A549 (cell line): ENCODE data around the gene BIRC5. TPM values are rescaled to one million over a fixed set of nuclear protein-coding genes. Genes with fewer than 3 reads are reported as not detected.

Experiments
- ATAC-seq, 2 experiments: fragments of 200-7000 bp in 1 of 2; fragments of >200 bp in 1 of 2; cut with Nextera tagmentation in 1 of 2; cut with Tn5 transposase in 1 of 2; 3 replicates each; pipeline versions ENCODE4 v1.8.0 to v1.9.1; 2018 to 2020; ENCODE audit warnings: mild to moderate bottlenecking in 1 of 2, moderate library complexity in 1 of 2
- CTCF ChIA-PET: fragments of 300-600 bp; sonication (Branson Sonifier 250); formaldehyde crosslinking; extraction: SDS; loops from one replicate; lab custom pipeline; 2021; ENCODE audit warnings: antibody characterized with exemption, inconsistent platforms; lab: Yijun Ruan, JAX
- POLR2A ChIA-PET: fragments of 350-600 bp; formaldehyde crosslinking; extraction: SDS; loops from one replicate; lab custom pipeline; 2021; ENCODE audit warnings: antibody characterized with exemption, inconsistent platforms; lab: Yijun Ruan, JAX
- DNase-seq, 2 experiments: peaks; one replicate each; pipeline versions ENCODE4 v3.0.0 to v3.0.0-alpha.2; 2011 to 2016; ENCODE audit warnings: low read depth in 1 of 2, low spot score in 1 of 2
- FAIRE-seq: peaks from 2 replicates; lab custom pipeline; 2011; peaks lifted over from hg19 to GRCh38; lab: Jason Lieb, UNC
- H3K27ac ChIP-seq, 2 experiments: fragments of >200 bp; sonication (Bioruptor Twin); formaldehyde crosslinking; 3 replicates each; pipeline ENCODE4 v1.5.1; 2016 to 2017
- H3K4me1 ChIP-seq: fragments of >200 bp; sonication (Bioruptor Twin); formaldehyde crosslinking; 3 replicates; pipeline ENCODE4 v1.6.1; 2016
- H3K4me2 ChIP-seq: fragments of >200 bp; sonication (Bioruptor Twin); formaldehyde crosslinking; 3 replicates; pipeline ENCODE4 v1.6.1; 2016
- H3K4me3 ChIP-seq: fragments of >200 bp; sonication (Bioruptor Twin); formaldehyde crosslinking; 3 replicates; pipeline ENCODE4 v1.5.1; 2016
- H3K9me3 ChIP-seq: fragments of >200 bp; sonication (Bioruptor Twin); formaldehyde crosslinking; 3 replicates; pipeline ENCODE4 v1.6.1; 2016
- BCL3 ChIP-seq: fragments of >200 bp; sonication (Bioruptor Twin); formaldehyde crosslinking; IDR thresholded peaks from 3 replicates; pipeline ENCODE4 v1.6.1; 2016
- CBX2 ChIP-seq: fragments of 200-600 bp; sonication (generic); IDR thresholded peaks from 2 replicates; pipeline ENCODE4 v1.6.1; 2016; ENCODE audit warnings: low read depth, mild to moderate bottlenecking, borderline replicate concordance
- CEBPB ChIP-seq, 2 experiments: fragments of >200 bp in 1 of 2; sonication (Bioruptor Twin) in 1 of 2; formaldehyde crosslinking in 1 of 2; IDR thresholded peaks; 2 replicates each; pipeline ENCODE4 v1.6.1; 2012 to 2016
- CHD4 ChIP-seq: fragments of 200-600 bp; sonication (generic); IDR thresholded peaks from 2 replicates; pipeline ENCODE4 v1.6.1; 2016; ENCODE audit warnings: antibody characterized with exemption, mild to moderate bottlenecking, borderline replicate concordance
- E2F6 ChIP-seq: IDR thresholded peaks from 2 replicates; pipeline ENCODE4 v1.6.1; 2012; ENCODE audit warnings: low read depth, borderline replicate concordance
- EP300 ChIP-seq, 2 experiments: fragments of >200 bp; sonication (Bioruptor Twin); formaldehyde crosslinking; IDR thresholded peaks; 2 replicates in 1 of 2; 3 replicates in 1 of 2; pipeline ENCODE4 v1.6.1; 2016 to 2017
- FOSB ChIP-seq: fragments of 250-450 bp; sonication (Bioruptor Pico); IDR thresholded peaks from 2 replicates; pipeline ENCODE4 v1.5.0; 2020; ENCODE audit warnings: mild to moderate bottlenecking, moderate library complexity
- FOSL2 ChIP-seq, 2 experiments: fragments of 450-650 bp in 1 of 2; fragments of >200 bp in 1 of 2; sonication (Bioruptor Twin) in 1 of 2; formaldehyde crosslinking; IDR thresholded peaks; 2 replicates each; pipeline versions ENCODE4 v1.5.0 to v1.6.1; 2016 to 2020; ENCODE audit warnings: mild to moderate bottlenecking in 1 of 2, moderate library complexity in 1 of 2
- FOXS1 ChIP-seq: fragments of 250-450 bp; sonication (Bioruptor Pico); IDR thresholded peaks from 2 replicates; pipeline ENCODE4 v1.5.0; 2020; ENCODE audit warnings: mild to moderate bottlenecking, moderate library complexity
- HDAC2 ChIP-seq: fragments of 200-600 bp; sonication (generic); IDR thresholded peaks from 2 replicates; pipeline ENCODE4 v1.6.1; 2016
- HEYL ChIP-seq: fragments of 250-450 bp; sonication (Bioruptor Pico); IDR thresholded peaks from 2 replicates; pipeline ENCODE4 v1.8.0; 2021; ENCODE audit warnings: mild to moderate bottlenecking, moderate library complexity
- HOXA7 ChIP-seq: fragments of 250-450 bp; sonication (Bioruptor Pico); IDR thresholded peaks from 2 replicates; pipeline ENCODE4 v1.5.0; 2020; ENCODE audit warnings: mild to moderate bottlenecking, moderate library complexity
- HOXB13 ChIP-seq: fragments of 250-450 bp; sonication (Bioruptor Pico); IDR thresholded peaks from 2 replicates; pipeline ENCODE4 v1.5.0; 2020; ENCODE audit warnings: low read depth, mild to moderate bottlenecking, moderate library complexity
- JUN ChIP-seq, 2 experiments: fragments of >200 bp; sonication (Bioruptor Twin); formaldehyde crosslinking; IDR thresholded peaks; 2 replicates in 1 of 2; 3 replicates in 1 of 2; pipeline ENCODE4 v1.6.1; 2016 to 2017
- MAFK ChIP-seq: fragments of 450-650 bp; IDR thresholded peaks from 2 replicates; pipeline ENCODE4 v1.6.1; 2014; ENCODE audit not compliant: partially characterized antibody
- MAX ChIP-seq: IDR thresholded peaks from 2 replicates; pipeline ENCODE4 v1.6.1; 2012
- MYC ChIP-seq: IDR thresholded peaks from 2 replicates; pipeline ENCODE4 v1.6.1; 2012; ENCODE audit warnings: mild to moderate bottlenecking, inconsistent platforms, low read length, improper control_type of control experiment, borderline replicate concordance
- NFE2L2 ChIP-seq: fragments of 150-350 bp; conservative IDR thresholded peaks from 2 replicates; pipeline ENCODE4 v1.6.1; 2014; ENCODE audit warnings: low read length
- PHF8 ChIP-seq: fragments of 200-600 bp; sonication (generic); IDR thresholded peaks from 2 replicates; pipeline ENCODE4 v1.6.1; 2016; ENCODE audit warnings: low read depth, mild to moderate bottlenecking, antibody characterized with exemption, moderate library complexity, borderline replicate concordance
- POLR2A ChIP-seq: IDR thresholded peaks from 2 replicates; pipeline ENCODE4 v1.6.1; 2012; ENCODE audit warnings: mild to moderate bottlenecking, low read length
- RFX5 ChIP-seq: fragments of 450-650 bp; IDR thresholded peaks from 2 replicates; pipeline ENCODE4 v1.7.1; 2014; ENCODE audit warnings: antibody characterized with exemption, mild to moderate bottlenecking, moderate library complexity
- SREBF2 ChIP-seq: fragments of 450-650 bp; IDR thresholded peaks from 2 replicates; pipeline ENCODE4 v1.6.1; 2014; ENCODE audit warnings: mild to moderate bottlenecking, moderate library complexity
- TFCP2L1 ChIP-seq: fragments of 250-450 bp; sonication (Bioruptor Pico); IDR thresholded peaks from 2 replicates; pipeline ENCODE4 v1.5.0; 2021; ENCODE audit warnings: mild to moderate bottlenecking
- ZC3H11A ChIP-seq: fragments of 450-650 bp; IDR thresholded peaks from 2 replicates; pipeline ENCODE4 v1.6.1; 2014; ENCODE audit warnings: antibody characterized with exemption, mild to moderate bottlenecking
- ZFP36 ChIP-seq: fragments of 450-650 bp; IDR thresholded peaks from 2 replicates; pipeline ENCODE4 v1.6.1; 2014; ENCODE audit warnings: borderline replicate concordance; ENCODE audit not compliant: partially characterized antibody
- WGBS: methylation state at CpG from one replicate; pipeline ENCODE4 v1.1.6; 2017; ENCODE audit errors: missing lambda C conversion rate; 5-methylcytosine and 5-hydroxymethylcytosine counted together
- polyA plus RNA-seq, 4 experiments: library from polyadenylated mRNA; depleted of rRNA in 3 of 4; stranded (reverse); fragments of >200 nt; fragmentation: RNase III in 1 of 4; extraction: RNeasy Plus Mini Kit Qiagen cat#74134 plus additional on column Dnase treatment in 1 of 4; gene quantifications; 2 replicates in 3 of 4; 3 replicates in 1 of 4; pipeline ENCODE4 v1.2.3, GENCODE V29; 2011 to 2017
- TF ChIP-seq, protein P1 (sequence below): fragments of >200 bp; sonication (Bioruptor Twin); formaldehyde crosslinking; IDR thresholded peaks from 2 replicates; pipeline ENCODE4 v1.6.1; 2016
- TF ChIP-seq, protein P2 (sequence below): IDR thresholded peaks from 2 replicates; pipeline ENCODE4 v1.6.1; 2012

The BIRC5 gene
- polyA plus RNA-seq, 2 of the 4 experiments (the other 2 are of a cell fraction), result 51.9 to 109 TPM

DNA sequence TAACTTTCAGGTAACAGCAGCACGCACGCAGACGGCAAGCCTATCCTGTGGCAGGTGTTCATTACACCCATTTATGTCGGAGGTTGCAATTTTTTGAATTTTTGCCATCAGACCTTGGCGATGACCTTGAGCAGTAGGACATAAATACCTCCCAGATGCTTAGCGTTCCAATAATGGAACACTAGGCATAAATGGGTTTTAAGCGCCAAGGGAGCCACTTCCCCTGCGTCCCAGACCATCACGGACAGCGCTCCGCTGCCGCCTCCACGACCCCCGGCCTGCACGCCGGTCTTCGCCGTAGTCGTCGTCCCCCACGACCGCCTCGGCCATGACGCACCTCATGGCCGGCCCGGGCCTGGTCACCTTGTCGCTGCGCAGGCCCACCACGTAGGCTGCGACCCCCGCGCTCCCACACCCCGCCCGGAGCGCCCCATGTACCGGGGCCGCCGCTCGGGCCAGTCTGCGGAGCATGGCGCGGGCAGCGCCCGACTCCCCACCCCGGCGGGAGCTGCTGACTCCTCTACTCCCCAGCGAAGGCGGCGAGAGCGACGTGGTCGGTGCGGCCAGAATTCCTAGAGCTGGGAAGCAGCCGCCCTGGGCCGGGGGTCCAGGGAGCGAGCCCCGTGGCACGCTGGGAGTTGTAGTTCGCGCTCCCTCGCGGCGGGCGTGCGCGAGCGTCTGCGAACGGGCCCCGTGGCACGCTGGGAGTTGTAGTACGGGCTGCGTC, 40.1 kb downstream of the BIRC5 start:
- ATAC-seq, result peak; percentile 67 to 83
- peak; percentile 87 to 88 for DNase-seq
- TF ChIP-seq PHF8 (peak; percentile 85; the same call in 1 of the 2 replicates), EP300 (IDR thresholded peaks at IDR 0.05) (no peak), MAX (peak; percentile 67), ZFP36 (no peak), FOSL2 (IDR thresholded peaks at IDR 0.05) (no peak), FOSL2 (CRISPR knock-in tag; IDR thresholded peaks at IDR 0.05) (no peak), CBX2 (no peak), NFE2L2 (no peak), RFX5 (no peak), CEBPB (IDR thresholded peaks at IDR 0.05) (no peak), HEYL (CRISPR knock-in tag) (no peak), SREBF2 (no peak), FOSB (CRISPR knock-in tag) (no peak), POLR2A (peak; percentile 38), E2F6 (0 out of 2 replicates have a peak, but pooled peaks have one; percentile 42), JUN (IDR thresholded peaks at IDR 0.05) (peak in 1 of 2 experiments; percentile 36; a peak in 1 of 5 replicates), FOXS1 (CRISPR knock-in tag) (no peak), HOXA7 (CRISPR knock-in tag) (no peak), MAFK (no peak), CHD4 (peak; percentile 56; the same call in 1 of the 2 replicates), HOXB13 (CRISPR knock-in tag) (no peak), TFCP2L1 (CRISPR knock-in tag) (no peak), ZC3H11A (no peak), HDAC2 (no peak), BCL3 (0 out of 3 replicates have a peak, but pooled peaks have one; percentile 26), MYC (peak; percentile 63; the same call in 1 of the 2 replicates)
- TF ChIP-seq, protein P1, sequence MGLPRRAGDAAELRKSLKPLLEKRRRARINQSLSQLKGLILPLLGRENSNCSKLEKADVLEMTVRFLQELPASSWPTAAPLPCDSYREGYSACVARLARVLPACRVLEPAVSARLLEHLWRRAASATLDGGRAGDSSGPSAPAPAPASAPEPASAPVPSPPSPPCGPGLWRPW, result no peak
- TF ChIP-seq, protein P2, sequence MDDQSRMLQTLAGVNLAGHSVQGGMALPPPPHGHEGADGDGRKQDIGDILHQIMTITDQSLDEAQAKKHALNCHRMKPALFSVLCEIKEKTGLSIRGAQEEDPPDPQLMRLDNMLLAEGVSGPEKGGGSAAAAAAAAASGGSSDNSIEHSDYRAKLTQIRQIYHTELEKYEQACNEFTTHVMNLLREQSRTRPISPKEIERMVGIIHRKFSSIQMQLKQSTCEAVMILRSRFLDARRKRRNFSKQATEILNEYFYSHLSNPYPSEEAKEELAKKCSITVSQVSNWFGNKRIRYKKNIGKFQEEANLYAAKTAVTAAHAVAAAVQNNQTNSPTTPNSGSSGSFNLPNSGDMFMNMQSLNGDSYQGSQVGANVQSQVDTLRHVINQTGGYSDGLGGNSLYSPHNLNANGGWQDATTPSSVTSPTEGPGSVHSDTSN, result no peak
- ChIA-PET CTCF (interaction anchor here (1.0 to 11.6 kb wide), 6 partner anchors 9 to 168 kb away, joined by 3 to 190 read pairs (median 12); partner anchors contain the start of gene BIRC5), POLR2A (interaction anchor here (1.1 kb wide), 1 partner anchor 105 kb away, joined by 4 read pairs; no protein-coding TSS in a partner anchor)
- WGBS, result 19% methylated on average over 41 of the region's 73 CpGs
- H3K4me2 ChIP-seq, result peak overlapping the region; percentile 92
- H3K27ac ChIP-seq, result peak overlapping the region; percentile 88 to 92
- H3K4me1 ChIP-seq, result peaks cover 13% of the 10 kb centered on the region
- H3K9me3 ChIP-seq, result no peaks in the 10 kb centered on the region
- peak overlapping the region; percentile 81 for H3K4me3 ChIP-seq
- no peak for FAIRE-seq
